ENCODE results near the gene GIPR. TPM values are rescaled to one million over a fixed set of nuclear protein-coding genes. Genes with fewer than 3 reads are reported as not detected.

Gene GIPR
- total RNA-seq, 1 experiment from 2014 or later, result 1.1 TPM

GRCh38 chr19:45729800-45730290 is 61.8 kb downstream of the GIPR start:
- no peak for DNase-seq (ENCODE audit: extremely low read depth, low read depth)

GRCh38 chr19:45730368-45731288 is 62.6 kb downstream of the GIPR start, which contains the start of gene FBXO46:
Gene FBXO46 (minus strand): TSS chr19:45730896. CDS start chr19:45713495, 17,401 bp downstream.
- peak; percentile 96 for DNase-seq (ENCODE audit: extremely low read depth, low read depth)

Small RNAs within 50 kb of the gene (small RNA-seq; reads per million reads assigned to genes)
- 0 to 0.12 reads per million in 2 experiments for gene MIR642A
- gene RN7SL836P, result 0.02 to 1.8 reads per million in 2 experiments

Other genes starting within 250 kb of the GIPR start
- gene ERCC1, start 244.3 kb upstream of the GIPR start, total RNA-seq (2014; rRNA removed; shearing (Covaris generic)), result 81.5 and 102 TPM in 2 replicates
- gene FOSB, start 200.2 kb upstream of the GIPR start, total RNA-seq (2014; rRNA removed; shearing (Covaris generic)), result 1.7 and 1.9 TPM in 2 replicates
- 0.79 and 1.6 TPM in 2 replicates for gene RTN2, start 171.2 kb upstream of the GIPR start, total RNA-seq (2014; rRNA removed; shearing (Covaris generic))
- gene PPM1N, start 169.8 kb upstream of the GIPR start, total RNA-seq (2014; rRNA removed; shearing (Covaris generic)), result 1.6 and 2.0 TPM in 2 replicates
- gene VASP, start 160.7 kb upstream of the GIPR start, total RNA-seq (2014; rRNA removed; shearing (Covaris generic)), result 45.4 and 50.3 TPM in 2 replicates
- gene OPA3, start 83.4 kb upstream of the GIPR start, total RNA-seq (2014; rRNA removed; shearing (Covaris generic)), result 6.0 and 6.3 TPM in 2 replicates
- 0.09 and 0.57 TPM in 2 replicates for gene GPR4, start 66.0 kb upstream of the GIPR start, total RNA-seq (2014; rRNA removed; shearing (Covaris generic))
- gene EML2, start 28.8 kb upstream of the GIPR start, total RNA-seq (2014; rRNA removed; shearing (Covaris generic)), result 19.1 and 21.4 TPM in 2 replicates
- gene SNRPD2, start 23.7 kb downstream of the GIPR start, total RNA-seq (2014; rRNA removed; shearing (Covaris generic)), result 213 and 246 TPM in 2 replicates
- 6.3 and 6.6 TPM in 2 replicates for gene QPCTL, start 24.4 kb downstream of the GIPR start, total RNA-seq (2014; rRNA removed; shearing (Covaris generic))
- 9.8 and 11.5 TPM in 2 replicates for gene FBXO46, start 62.7 kb downstream of the GIPR start, total RNA-seq (2014; rRNA removed; shearing (Covaris generic))
- not detected in 2 replicates for gene MEIOSIN, start 65.2 kb downstream of the GIPR start, total RNA-seq (2014; rRNA removed; shearing (Covaris generic))
- gene SIX5, start 101.0 kb downstream of the GIPR start, total RNA-seq (2014; rRNA removed; shearing (Covaris generic)), result 10.3 and 13.3 TPM in 2 replicates
- gene DMPK, start 114.3 kb downstream of the GIPR start, total RNA-seq (2014; rRNA removed; shearing (Covaris generic)), result 10.1 and 10.6 TPM in 2 replicates
- gene DMWD, start 124.6 kb downstream of the GIPR start, total RNA-seq (2014; rRNA removed; shearing (Covaris generic)), result 21.2 and 21.9 TPM in 2 replicates
- 0.05 TPM in 1 of 2 replicates, not detected in the other for gene RSPH6A, start 147.1 kb downstream of the GIPR start, total RNA-seq (2014; rRNA removed; shearing (Covaris generic))
- gene SYMPK, start 194.9 kb downstream of the GIPR start, total RNA-seq (2014; rRNA removed; shearing (Covaris generic)), result 26.6 and 27.8 TPM in 2 replicates
- gene FOXA3, start 196.1 kb downstream of the GIPR start, total RNA-seq (2014; rRNA removed; shearing (Covaris generic)), result 0.14 TPM in 1 of 2 replicates, not detected in the other
- gene IRF2BP1, start 217.9 kb downstream of the GIPR start, total RNA-seq (2014; rRNA removed; shearing (Covaris generic)), result 19.2 and 19.7 TPM in 2 replicates
- gene MYPOP, start 234.4 kb downstream of the GIPR start, total RNA-seq (2014; rRNA removed; shearing (Covaris generic)), result 1.2 and 2.7 TPM in 2 replicates
- gene NANOS2, start 246.6 kb downstream of the GIPR start, total RNA-seq (2014; rRNA removed; shearing (Covaris generic)), result not detected in 2 replicates